SK-N-MC (cell line): ENCODE measurements around the gene SLAMF6.

ENCODE experiments used
- FOXP2 ChIP-seq: optimal IDR thresholded peaks from 2 replicates; pipeline ENCODE3; 2011; ENCODE audit warnings: mild to moderate bottlenecking, moderate library complexity; ENCODE audit not compliant: insufficient read depth; ENCODE audit errors: extremely low read length, control extremely low read depth
- POLR2AphosphoS5 ChIP-seq: IDR thresholded peaks from 2 replicates; pipeline ENCODE4 v1.6.1; 2012; ENCODE audit warnings: mild to moderate bottlenecking, low read depth, low read length, borderline replicate concordance

- no peak for TF ChIP-seq POLR2AphosphoS5
- no peak for TF ChIP-seq FOXP2
Measured at GRCh38 chr1:160546942-160547341, 23.9 kb upstream of the SLAMF6 start.
